Keratinocyte (primary cell): ENCODE data around the gene CXXC5. TPM values are rescaled to one million over a fixed set of nuclear protein-coding genes. Genes with fewer than 3 reads are reported as not detected.

ENCODE experiments used
- DNase-seq: peaks from one replicate; pipeline ENCODE4 v3.0.0-alpha.2; 2011; ENCODE audit warnings: low read depth, missing footprints, low spot score
- FAIRE-seq: peaks from 2 replicates; lab custom pipeline; 2011; peaks lifted over from hg19 to GRCh38; lab: Jason Lieb, UNC
- H2AFZ ChIP-seq: 2 replicates; pipeline ENCODE4 v1.6.0; 2012; ENCODE audit warnings: low read length, control low read depth, inconsistent platforms; ENCODE audit not compliant: control insufficient read depth
- H3K27ac ChIP-seq: 2 replicates; pipeline ENCODE4 v1.5.1; 2011; ENCODE audit warnings: low read length; ENCODE audit not compliant: control insufficient read depth, insufficient read depth
- H3K27me3 ChIP-seq: 3 replicates; pipeline ENCODE4 v1.6.0; 2011; ENCODE audit warnings: low read length; ENCODE audit not compliant: control insufficient read depth, insufficient read depth; ENCODE audit errors: extremely low read depth
- H3K36me3 ChIP-seq, 2 experiments: 2 replicates in 1 of 2; 3 replicates in 1 of 2; pipeline ENCODE4 v1.5.1; 2011; ENCODE audit warnings: low read length in 2 of 2, mild to moderate bottlenecking in 1 of 2; ENCODE audit not compliant: control insufficient read depth in 2 of 2, insufficient read depth in 2 of 2; ENCODE audit errors: extremely low read depth in 1 of 2
- H3K4me1 ChIP-seq: 3 replicates; pipeline ENCODE4 v1.5.1; 2011; ENCODE audit warnings: low read length; ENCODE audit not compliant: control insufficient read depth, insufficient read depth; ENCODE audit errors: extremely low read depth
- H3K4me2 ChIP-seq: 3 replicates; pipeline ENCODE4 v1.6.0; 2011; ENCODE audit warnings: low read depth, low read length; ENCODE audit not compliant: control insufficient read depth, insufficient read depth; ENCODE audit errors: extremely low read depth
- H3K4me3 ChIP-seq, 3 experiments: fragments of 200-600 bp in 1 of 3; sonication (generic) in 1 of 3; 2 replicates in 2 of 3; 3 replicates in 1 of 3; pipeline ENCODE4 v1.5.1; 2011 to 2016; ENCODE audit warnings: low read length in 3 of 3, mild to moderate bottlenecking in 3 of 3, control low read depth in 2 of 3, inconsistent platforms in 1 of 3, low read depth in 1 of 3, mixed read lengths in 1 of 3, mixed run types in 1 of 3, moderate library complexity in 1 of 3; ENCODE audit not compliant: control insufficient read depth in 2 of 3, insufficient read depth in 2 of 3; ENCODE audit errors: extremely low read depth in 1 of 3
- H3K79me2 ChIP-seq: 2 replicates; pipeline ENCODE4 v1.6.0; 2012; ENCODE audit warnings: low read length; ENCODE audit not compliant: control insufficient read depth, insufficient read depth
- H3K9ac ChIP-seq: 3 replicates; pipeline ENCODE4 v1.6.0; 2011; ENCODE audit warnings: low read length; ENCODE audit not compliant: control insufficient read depth, insufficient read depth; ENCODE audit errors: extremely low read depth
- H3K9me1 ChIP-seq: 3 replicates; pipeline ENCODE4 v1.6.0; 2011; ENCODE audit warnings: low read length; ENCODE audit not compliant: control insufficient read depth, insufficient read depth; ENCODE audit errors: extremely low read depth
- H3K9me3 ChIP-seq: 2 replicates; pipeline ENCODE4 v1.5.1; 2012; ENCODE audit warnings: low read depth, low read length; ENCODE audit not compliant: control insufficient read depth
- H4K20me1 ChIP-seq: 3 replicates; pipeline ENCODE4 v1.6.0; 2011; ENCODE audit warnings: low read length; ENCODE audit not compliant: control insufficient read depth, insufficient read depth; ENCODE audit errors: extremely low read depth
- CTCF ChIP-seq, 3 experiments: IDR thresholded peaks in 1 of 3; conservative IDR thresholded peaks in 1 of 3; optimal IDR thresholded peaks in 1 of 3; 2 replicates in 2 of 3; 3 replicates in 1 of 3; pipeline versions ENCODE3 to v1.5.1; 2011; ENCODE audit warnings: low read length in 3 of 3, mild to moderate bottlenecking in 3 of 3, moderate library complexity in 2 of 3, control low read depth in 1 of 3, inconsistent platforms in 1 of 3; ENCODE audit not compliant: insufficient read depth in 2 of 3; ENCODE audit errors: extremely low read depth in 1 of 3
- EZH2 ChIP-seq: IDR thresholded peaks from one replicate; pipeline ENCODE4 v1.6.1; 2012; ENCODE audit warnings: inconsistent platforms, mild to moderate bottlenecking, low read length, moderate library complexity
- dilution Hi-C: fragments of 300-500 bp; cut with MboI; formaldehyde crosslinking; loops from one replicate; pipeline ENCODE4 v1.7.0; 2020; ENCODE audit warnings: low sequenced_read_pairs; ENCODE audit not compliant: extremely low pct_ligation_motif_present
- polyA plus RNA-seq, 5 experiments: library from polyadenylated mRNA; depleted of rRNA in 3 of 5; stranded (reverse) in 3 of 5; stranded (forward) in 1 of 5; unstranded in 1 of 5; fragments of >200 nt; gene quantifications; 1 replicate in 1 of 5; 2 replicates in 3 of 5; 3 replicates in 1 of 5; pipeline versions ENCODE4 v1.2.1 to v1.2.3, GENCODE V29; 2011 to 2012; ENCODE audit warnings: missing spikeins in 2 of 5, low read depth in 1 of 5, low replicate concordance in 1 of 5

CXXC5 gene
- polyA plus RNA-seq, 1 donor (not counting 4 experiments of a cell fraction or from before 2014, with no cell fraction given): 1.0 TPM

DNA sequence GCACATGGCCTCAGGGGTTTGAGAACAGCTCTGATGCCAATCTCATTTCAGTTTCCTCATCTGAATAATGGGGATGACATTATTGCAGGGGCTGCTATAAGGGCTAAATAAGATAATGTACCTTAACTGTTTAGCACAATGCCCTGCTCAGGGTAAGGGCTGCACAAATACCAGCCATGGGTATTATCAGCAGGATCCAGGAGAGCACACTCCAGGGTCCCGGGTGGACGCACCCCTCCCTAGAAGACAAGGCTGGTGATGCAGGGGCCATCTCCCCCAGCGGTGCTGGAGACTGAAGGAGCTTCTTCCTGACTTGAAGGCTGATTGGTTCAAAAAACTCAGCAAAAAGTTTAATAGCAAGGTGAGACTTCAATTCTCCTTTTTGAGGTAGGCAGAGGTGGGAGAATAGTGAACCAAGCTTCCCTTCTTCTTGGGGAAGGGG is 2.7 kb upstream of the CXXC5 start:
- peaks cover 36% of the 10 kb centered on the region for H3K27me3 ChIP-seq
- H3K4me3 ChIP-seq: no peak overlapping the region
- H2AFZ ChIP-seq: no peak overlapping the region
- no peaks in the 10 kb centered on the region for H4K20me1 ChIP-seq
- no peak overlapping the region for H3K4me2 ChIP-seq
- H3K79me2 ChIP-seq: no peaks in the 10 kb centered on the region
- H3K9me1 ChIP-seq: no peaks in the 10 kb centered on the region
- no peak for TF ChIP-seq CTCF (optimal IDR thresholded peaks at IDR 0.05 in 1 of 3, IDR thresholded peaks at IDR 0.05 in 1 of 3, conservative IDR thresholded peaks at IDR 0.05 in 1 of 3; ENCODE audit: extremely low read depth in 1 of 3, insufficient read depth in 2 of 3, low read length in 3 of 3)
- TF ChIP-seq EZH2: no peak
- H3K4me1 ChIP-seq: peaks cover 7% of the 10 kb centered on the region
- no peak for DNase-seq
- no peak for FAIRE-seq
- no peak overlapping the region for H3K27ac ChIP-seq
- H3K36me3 ChIP-seq: no peaks in the 10 kb centered on the region
- H3K9me3 ChIP-seq: no peaks in the 10 kb centered on the region
- dilution Hi-C loops: no loop called here
- H3K9ac ChIP-seq: no peak overlapping the region

- H3K9ac ChIP-seq: no peak overlapping the region
- H3K9me1 ChIP-seq: no peaks in the 10 kb centered on the region
- H3K27ac ChIP-seq: no peak overlapping the region
- peaks cover 7% of the 10 kb centered on the region for H3K4me1 ChIP-seq
- dilution Hi-C loops: no loop called here
- H3K27me3 ChIP-seq: peaks cover 42% of the 10 kb centered on the region
- no peak for DNase-seq
- H2AFZ ChIP-seq: no peak overlapping the region
- H4K20me1 ChIP-seq: no peaks in the 10 kb centered on the region
- no peaks in the 10 kb centered on the region for H3K79me2 ChIP-seq
- no peak for TF ChIP-seq CTCF (optimal IDR thresholded peaks at IDR 0.05 in 1 of 3, IDR thresholded peaks at IDR 0.05 in 1 of 3, conservative IDR thresholded peaks at IDR 0.05 in 1 of 3; ENCODE audit: extremely low read depth in 1 of 3, insufficient read depth in 2 of 3, low read length in 3 of 3)
- TF ChIP-seq EZH2: no peak
- H3K36me3 ChIP-seq: no peaks in the 10 kb centered on the region
- H3K9me3 ChIP-seq: no peaks in the 10 kb centered on the region
- FAIRE-seq: no peak
- no peak overlapping the region for H3K4me3 ChIP-seq
- H3K4me2 ChIP-seq: no peak overlapping the region
These were observed 2.0 kb upstream of the CXXC5 start for GRCh38 chr5:139646111-139646510.
